Endothelial cell of umbilical vein (primary cell): ENCODE results near the gene CROCC2. TPM values are rescaled to one million over a fixed set of nuclear protein-coding genes. Genes with fewer than 3 reads are reported as not detected.

Source experiments
- BruUV-seq: library from RNA; stranded (reverse); fragments of 400-500 nt; replicated peaks from 2 replicates; lab custom pipeline; 2021; lab: Mats Ljungman, UMichigan
- CTCF ChIA-PET: fragments of 300-600, 350-600 bp; sonication (Branson Sonifier 250); formaldehyde crosslinking; loops from one replicate; lab custom pipeline; 2021; ENCODE audit warnings: antibody characterized with exemption, inconsistent platforms; lab: Charles Lee
- POLR2A ChIA-PET: fragments of 300-600, 350-600 bp; sonication (Branson Sonifier 250); formaldehyde crosslinking; loops from one replicate; lab custom pipeline; 2021; ENCODE audit warnings: antibody characterized with exemption, inconsistent platforms; lab: Charles Lee
- DNase-seq: peaks from one replicate; pipeline ENCODE4 v3.0.0-alpha.2; 2011; ENCODE audit warnings: low read depth, low spot score
- FAIRE-seq: peaks from 2 replicates; lab custom pipeline; 2011; peaks lifted over from hg19 to GRCh38; lab: Jason Lieb, UNC
- H2AFZ ChIP-seq: 2 replicates; pipeline ENCODE4 v1.6.0; 2012; ENCODE audit warnings: low read depth, low read length, control low read depth, inconsistent platforms
- H3K27ac ChIP-seq: 2 replicates; pipeline ENCODE4 v1.5.1; 2011; ENCODE audit warnings: low read depth, mild to moderate bottlenecking, control low read depth, low read length, moderate library complexity; ENCODE audit not compliant: insufficient read depth
- H3K27me3 ChIP-seq, 2 experiments: 2 replicates each; pipeline versions ENCODE4 v1.6.0 to v1.6.1; 2011; ENCODE audit warnings: low read length in 2 of 2, mixed read lengths in 1 of 2; ENCODE audit not compliant: control insufficient read depth in 2 of 2, insufficient read depth in 2 of 2
- H3K36me3 ChIP-seq, 2 experiments: 2 replicates in 1 of 2; 3 replicates in 1 of 2; pipeline ENCODE4 v1.5.1; 2011; ENCODE audit warnings: low read length in 2 of 2, mild to moderate bottlenecking in 1 of 2, moderate library complexity in 1 of 2; ENCODE audit not compliant: control insufficient read depth in 2 of 2, insufficient read depth in 2 of 2; ENCODE audit errors: extremely low read depth in 1 of 2
- H3K4me1 ChIP-seq: 3 replicates; pipeline ENCODE4 v1.5.1; 2011; ENCODE audit warnings: mild to moderate bottlenecking, low read length; ENCODE audit not compliant: control insufficient read depth, insufficient read depth; ENCODE audit errors: extremely low read depth
- H3K4me2 ChIP-seq: 2 replicates; pipeline ENCODE4 v1.6.1; 2011; ENCODE audit warnings: low read length, control low read depth, mixed read lengths; ENCODE audit not compliant: insufficient read depth
- H3K4me3 ChIP-seq, 3 experiments: fragments of 200-600 bp in 1 of 3; sonication (generic), shearing (Covaris generic) in 1 of 3; replicated peaks in 1 of 3; 2 replicates each; pipeline ENCODE4 v1.5.1; 2011 to 2016; ENCODE audit warnings: control low read depth in 3 of 3, low read length in 3 of 3, mild to moderate bottlenecking in 2 of 3, inconsistent platforms in 1 of 3, low read depth in 1 of 3, moderate library complexity in 1 of 3; ENCODE audit not compliant: insufficient read depth in 1 of 3
- H3K79me2 ChIP-seq: 2 replicates; pipeline ENCODE4 v1.6.0; 2012; ENCODE audit warnings: low read length, inconsistent platforms; ENCODE audit not compliant: control insufficient read depth, insufficient read depth
- H3K9ac ChIP-seq: replicated peaks from 2 replicates; pipeline ENCODE3; 2011; ENCODE audit warnings: low read length, control low read depth; ENCODE audit not compliant: insufficient read depth; ENCODE audit errors: extremely low read depth
- H3K9me1 ChIP-seq: replicated peaks from 3 replicates; pipeline ENCODE4 v1.6.0; 2011; ENCODE audit warnings: mild to moderate bottlenecking, low read length; ENCODE audit not compliant: control insufficient read depth, insufficient read depth; ENCODE audit errors: extremely low read depth
- H3K9me3 ChIP-seq: replicated peaks from 2 replicates; pipeline ENCODE4 v1.5.1; 2012; ENCODE audit warnings: low read length, inconsistent platforms; ENCODE audit not compliant: control insufficient read depth, insufficient read depth
- H4K20me1 ChIP-seq: replicated peaks from 2 replicates; pipeline ENCODE3; 2011; ENCODE audit warnings: mild to moderate bottlenecking, low read length; ENCODE audit not compliant: control insufficient read depth, insufficient read depth; ENCODE audit errors: extremely low read depth
- CTCF ChIP-seq, 2 donors: IDR thresholded peaks; 1 replicate in 1 of 2; 2 replicates in 1 of 2; pipeline ENCODE4 v1.5.1; 2011; ENCODE audit warnings: low read length in 2 of 2, mild to moderate bottlenecking in 2 of 2, moderate library complexity in 2 of 2, control low read depth in 1 of 2, inconsistent platforms in 1 of 2, low read depth in 1 of 2; ENCODE audit not compliant: insufficient read depth in 1 of 2; ENCODE audit errors: extremely low read depth in 1 of 2
- EZH2 ChIP-seq: IDR thresholded peaks from 2 replicates; pipeline ENCODE4 v1.6.1; 2012; ENCODE audit warnings: borderline replicate concordance, low read depth, mild to moderate bottlenecking, moderate library complexity, low read length, inconsistent platforms; ENCODE audit not compliant: severe bottlenecking
- FOS ChIP-seq: IDR thresholded peaks from 2 replicates; pipeline ENCODE4 v1.6.1; 2011; ENCODE audit warnings: mild to moderate bottlenecking, low read length, moderate library complexity, borderline replicate concordance; ENCODE audit not compliant: insufficient read depth
- GATA2 ChIP-seq: IDR thresholded peaks from 2 replicates; pipeline ENCODE4 v1.7.0; 2011; ENCODE audit warnings: low read depth, mild to moderate bottlenecking, moderate library complexity, mixed read lengths, low read length; ENCODE audit not compliant: insufficient read length, insufficient read depth
- JUN ChIP-seq: IDR thresholded peaks from 2 replicates; pipeline ENCODE4 v1.6.1; 2011; ENCODE audit warnings: borderline replicate concordance, low read depth; ENCODE audit not compliant: insufficient read length, insufficient read depth
- MAX ChIP-seq: IDR thresholded peaks from 2 replicates; pipeline ENCODE4 v1.6.1; 2011; ENCODE audit not compliant: insufficient read depth, insufficient read length
- MYC ChIP-seq: IDR thresholded peaks from one replicate; pipeline ENCODE4 v1.6.1; 2011; ENCODE audit warnings: mild to moderate bottlenecking, low read depth, low read length
- POLR2A ChIP-seq: IDR thresholded peaks from 2 replicates; pipeline ENCODE4 v1.6.1; 2012; ENCODE audit warnings: low read depth, mild to moderate bottlenecking, control low read depth, low read length
- POLR2AphosphoS5 ChIP-seq: IDR thresholded peaks from 2 replicates; pipeline ENCODE4 v1.6.1; 2012; ENCODE audit warnings: low read depth, mild to moderate bottlenecking, control low read depth, low read length, moderate library complexity; ENCODE audit not compliant: insufficient read depth
- dilution Hi-C: fragments of 300-500 bp; cut with MboI; formaldehyde crosslinking; loops from one replicate; pipeline ENCODE4 v1.15.0; 2019; ENCODE audit warnings: low sequenced_read_pairs; ENCODE audit not compliant: extremely low pct_ligation_motif_present
- intact Hi-C: fragments of 100-400 bp; cut with micrococcal nuclease; formaldehyde crosslinking; loops from one replicate; pipeline ENCODE4 v1.10.0; 2022
- polyA plus RNA-seq, 4 experiments: library from polyadenylated mRNA; depleted of rRNA in 3 of 4; stranded (reverse) in 3 of 4; unstranded in 1 of 4; fragments of >200 nt; gene quantifications; 2 replicates each; pipeline versions ENCODE4 v1.2.1 to v1.2.3, GENCODE V29; 2011 to 2012; ENCODE audit warnings: missing spikeins in 1 of 4
- total RNA-seq: library from RNA; stranded (reverse); gene quantifications from 2 replicates; pipeline ENCODE4 v1.2.3, GENCODE V29; 2021

Gene CROCC2
- total and polyA plus RNA-seq, 2 donors (not counting 3 experiments of a cell fraction or from before 2014, with no cell fraction given), result not detected

GRCh38 chr2:240959214-240959940, 53.2 kb downstream of the CROCC2 start:
- Histone ChIP-seq H2AFZ (no peak overlapping the region), H3K4me1 (no peaks in the 10 kb centered on the region), H3K27ac (no peak overlapping the region), H3K36me3 (no peaks in the 10 kb centered on the region), H3K9ac (no peak overlapping the region), H3K4me2 (no peak overlapping the region), H3K9me1 (no peaks in the 10 kb centered on the region), H3K4me3 (no peak overlapping the region), H3K9me3 (no peaks in the 10 kb centered on the region), H3K27me3 (peaks cover 0 to 2% of the 10 kb centered on the region in 2 experiments), H3K79me2 (no peaks in the 10 kb centered on the region), H4K20me1 (no peaks in the 10 kb centered on the region)
- BruUV-seq, result no TSS peak
- POLR2A ChIA-PET, result no interaction called here
- intact Hi-C loops (no loop called here), dilution Hi-C loops (no loop called here)
- DNase-seq (no peak), FAIRE-seq (no peak)
- CTCF ChIA-PET, result interaction anchor here (0.9 to 2.6 kb wide), 3 partner anchors 10 to 45 kb away, joined by 3 to 7 read pairs (median 3); no protein-coding TSS in a partner anchor
- no peak for TF ChIP-seq JUN
- no peak for TF ChIP-seq MYC
- no peak for TF ChIP-seq CTCF (IDR thresholded peaks at IDR 0.05; ENCODE audit: extremely low read depth in 1 of 2, insufficient read depth in 1 of 2, low read depth in 1 of 2, low read length in 2 of 2)
- no peak for TF ChIP-seq EZH2
- TF ChIP-seq GATA2, result no peak
- no peak for TF ChIP-seq FOS
- TF ChIP-seq POLR2AphosphoS5, result no peak
- no peak for TF ChIP-seq POLR2A
- no peak for TF ChIP-seq MAX
